RWPE1 (cell line): ENCODE data around the gene SLC38A10.
A peak's percentile ranks its signal among the peaks of the same experiment; 100 is the strongest.

Source experiments
- CTCF ChIA-PET: fragments of 350-600 bp; sonication (Branson Sonifier 250); formaldehyde crosslinking; extraction: SDS; loops from one replicate; lab custom pipeline; 2021; lab: Yijun Ruan, JAX
- POLR2A ChIA-PET: fragments of 400-600 bp; formaldehyde crosslinking; extraction: SDS; loops from one replicate; lab custom pipeline; 2020; ENCODE audit warnings: antibody characterized with exemption; ENCODE audit not compliant: low non-redundant PET; lab: Yijun Ruan, JAX
- DNase-seq: peaks from one replicate; pipeline ENCODE4 v3.0.0; 2012; ENCODE audit warnings: low spot score
- H3K27ac ChIP-seq: fragments of 450-650 bp; 2 replicates; pipeline ENCODE4 v1.5.1; 2017
- TF ChIP-seq, protein P1 (sequence below): fragments of 450-650 bp; conservative IDR thresholded peaks from 2 replicates; pipeline ENCODE4 v1.5.1; 2017; ENCODE audit warnings: low read depth, mild to moderate bottlenecking

Gene SLC38A10

GRCh38 chr17:81247339-81247990, 47.6 kb downstream of the SLC38A10 start:
- peak overlapping the region; percentile 92; the same call in 1 of the 2 replicates for H3K27ac ChIP-seq
- ChIA-PET CTCF (no interaction called here), POLR2A (interaction anchor here (0.7 kb wide), 1 partner anchor 186 kb away, joined by 5 read pairs; no protein-coding TSS in a partner anchor)
- no peak for DNase-seq
- TF ChIP-seq, protein P1, sequence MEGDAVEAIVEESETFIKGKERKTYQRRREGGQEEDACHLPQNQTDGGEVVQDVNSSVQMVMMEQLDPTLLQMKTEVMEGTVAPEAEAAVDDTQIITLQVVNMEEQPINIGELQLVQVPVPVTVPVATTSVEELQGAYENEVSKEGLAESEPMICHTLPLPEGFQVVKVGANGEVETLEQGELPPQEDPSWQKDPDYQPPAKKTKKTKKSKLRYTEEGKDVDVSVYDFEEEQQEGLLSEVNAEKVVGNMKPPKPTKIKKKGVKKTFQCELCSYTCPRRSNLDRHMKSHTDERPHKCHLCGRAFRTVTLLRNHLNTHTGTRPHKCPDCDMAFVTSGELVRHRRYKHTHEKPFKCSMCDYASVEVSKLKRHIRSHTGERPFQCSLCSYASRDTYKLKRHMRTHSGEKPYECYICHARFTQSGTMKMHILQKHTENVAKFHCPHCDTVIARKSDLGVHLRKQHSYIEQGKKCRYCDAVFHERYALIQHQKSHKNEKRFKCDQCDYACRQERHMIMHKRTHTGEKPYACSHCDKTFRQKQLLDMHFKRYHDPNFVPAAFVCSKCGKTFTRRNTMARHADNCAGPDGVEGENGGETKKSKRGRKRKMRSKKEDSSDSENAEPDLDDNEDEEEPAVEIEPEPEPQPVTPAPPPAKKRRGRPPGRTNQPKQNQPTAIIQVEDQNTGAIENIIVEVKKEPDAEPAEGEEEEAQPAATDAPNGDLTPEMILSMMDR, result no peak

GRCh38 chr17:81246679-81247338, 48.3 kb downstream of the SLC38A10 start:
- ChIA-PET POLR2A (no interaction called here), CTCF (no interaction called here)
- TF ChIP-seq, protein P1, result no peak
- DNase-seq, result no peak
- peak overlapping the region; percentile 92 for H3K27ac ChIP-seq

- H3K27ac ChIP-seq, result peak overlapping the region; percentile 92
- ChIA-PET CTCF (no interaction called here), POLR2A (no interaction called here)
- no peak for DNase-seq
- TF ChIP-seq, protein P1, result no peak
These were observed 48.8 kb downstream of the SLC38A10 start for GRCh38 chr17:81246343-81246670.

DNA sequence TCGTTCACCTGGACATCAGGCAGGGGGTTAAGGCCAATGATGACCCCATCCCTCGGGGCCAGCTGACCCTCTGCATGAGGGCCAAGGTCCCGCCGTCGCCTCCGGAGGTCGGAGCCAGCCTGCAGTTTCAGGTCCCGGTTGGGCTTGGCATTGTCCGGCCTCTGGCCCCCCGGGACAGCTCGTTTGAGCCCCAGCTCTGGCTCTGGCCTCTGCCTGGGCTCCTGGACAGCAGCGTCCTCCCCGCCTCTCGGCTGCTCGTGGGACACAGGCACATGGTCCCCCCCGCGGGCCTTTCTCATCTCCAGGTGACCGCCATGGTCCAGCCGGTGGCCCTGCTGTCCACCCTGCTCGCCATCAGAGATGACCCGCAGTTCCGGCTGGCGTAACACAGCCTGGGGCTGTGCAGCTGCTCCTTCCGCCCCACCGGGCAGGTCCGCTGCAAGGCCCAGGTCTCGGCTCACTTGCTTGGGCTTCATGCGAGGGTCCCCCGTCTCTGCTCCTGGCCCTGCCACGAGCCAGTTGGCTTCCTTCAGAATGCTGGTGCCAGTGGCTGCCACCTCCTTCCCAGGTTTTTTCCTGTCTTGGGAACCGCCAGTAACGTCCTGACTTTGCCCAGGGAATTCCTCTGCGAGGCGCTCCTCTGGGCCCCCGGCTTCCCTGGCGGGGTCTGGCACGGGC, 49.3 kb downstream of the SLC38A10 start:
- no peak for DNase-seq
- TF ChIP-seq, protein P1, result no peak
- ChIA-PET CTCF (interaction anchor here (1.1 kb wide), 1 partner anchor 239 kb away, joined by 3 read pairs; no protein-coding TSS in a partner anchor), POLR2A (no interaction called here)
- peak overlapping the region; percentile 92 for H3K27ac ChIP-seq

DNA sequence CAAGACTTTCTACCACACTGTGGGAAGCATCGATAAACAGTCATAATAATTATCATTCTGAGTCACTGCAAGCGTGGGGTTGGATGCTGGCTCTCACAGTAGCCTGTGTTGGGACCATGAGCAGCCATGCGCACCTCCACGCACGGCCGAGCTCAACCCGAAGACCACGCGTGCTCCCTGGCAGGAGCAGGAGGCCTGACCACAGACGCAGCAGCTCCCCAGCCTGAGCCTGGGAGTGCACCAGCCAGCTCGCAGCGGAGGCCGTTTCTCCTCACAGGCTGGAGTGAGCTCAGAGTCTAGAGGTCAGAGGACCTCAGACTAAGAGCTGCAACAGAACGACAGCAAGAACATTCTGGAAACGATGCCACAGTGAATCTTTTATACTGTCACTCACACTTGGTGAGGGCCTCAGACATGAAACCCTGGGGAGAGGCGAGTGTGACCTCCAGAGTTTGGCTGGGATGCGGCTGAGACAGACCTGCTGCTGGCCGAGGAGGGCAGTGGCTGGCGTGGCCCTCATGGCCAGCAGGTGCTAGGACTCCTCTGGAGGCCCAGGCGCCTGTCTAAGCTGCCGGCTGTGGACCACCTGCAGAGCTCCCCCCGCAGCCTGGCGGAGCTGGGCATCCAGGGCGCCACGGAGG, 50.0 kb downstream of the SLC38A10 start:
- CTCF ChIA-PET, result interaction anchor here (1.1 kb wide), 1 partner anchor 240 kb away, joined by 3 read pairs; no protein-coding TSS in a partner anchor
- TF ChIP-seq, protein P1, result no peak
- no peak for DNase-seq
- POLR2A ChIA-PET, result no interaction called here
- H3K27ac ChIP-seq, result peak overlapping the region; percentile 92
